Measurements from ENCODE around the gene SH3BP1. TPM values are rescaled to one million over a fixed set of nuclear protein-coding genes. Genes with fewer than 3 reads are reported as not detected.
A peak's percentile ranks its signal among the peaks of the same experiment; 100 is the strongest.

Gene SH3BP1
- total RNA-seq, 6 experiments from 2014 or later = 15.9 to 26.3 (median 23.0) TPM

DNA sequence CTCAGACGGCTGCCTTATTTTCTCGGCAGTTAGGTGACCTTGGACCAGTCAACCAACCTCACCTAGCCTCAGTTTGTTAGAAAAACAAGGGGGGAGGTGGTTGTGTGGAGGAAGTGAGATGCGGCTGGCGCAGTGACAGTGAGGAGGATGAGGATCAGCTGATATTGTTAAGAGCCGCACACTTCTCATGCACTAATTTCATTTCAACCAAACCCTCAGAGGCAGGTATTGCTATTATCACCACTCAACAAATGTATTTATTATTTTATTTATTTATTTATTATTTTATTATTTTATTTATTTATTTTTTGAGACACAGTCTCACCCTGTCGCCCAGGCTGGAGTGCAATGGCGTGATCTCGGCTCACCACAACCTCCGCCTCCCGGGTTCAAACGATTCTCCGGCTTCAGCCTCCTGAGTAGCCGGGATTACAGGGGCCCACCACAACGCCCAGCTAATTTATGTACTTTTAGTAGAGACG lies 38.1 kb downstream of the SH3BP1 start:
- peaks cover 29% of the 10 kb centered on the region for H3K27me3 Mint-ChIP-seq (ENCODE audit: insufficient read depth)

DNA sequence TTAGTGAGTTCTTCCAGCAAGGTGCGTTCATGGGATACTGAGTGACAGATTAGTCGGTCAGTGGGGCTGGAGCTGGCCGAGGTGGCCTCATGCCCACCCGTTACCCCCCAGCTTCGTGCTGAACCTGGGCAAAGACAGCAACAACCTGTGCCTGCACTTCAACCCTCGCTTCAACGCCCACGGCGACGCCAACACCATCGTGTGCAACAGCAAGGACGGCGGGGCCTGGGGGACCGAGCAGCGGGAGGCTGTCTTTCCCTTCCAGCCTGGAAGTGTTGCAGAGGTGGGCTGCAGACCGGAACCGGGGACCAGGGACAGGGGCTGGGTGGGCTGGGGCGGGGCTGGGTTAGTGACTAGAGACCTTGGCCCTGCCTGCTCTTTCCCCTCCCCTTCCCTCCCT lies 38.9 kb downstream of the SH3BP1 start:
- H3K4me1 Mint-ChIP-seq (ENCODE audit: low read depth) = peaks cover 43% of the 10 kb centered on the region

More for the DNA sequence above, 38.1 kb downstream of the SH3BP1 start:
- Mint-ChIP-seq H3K9me3 (no peaks in the 10 kb centered on the region), H3K36me3 (ENCODE audit: low read depth) (peaks cover 31% of the 10 kb centered on the region), H3K4me1 (ENCODE audit: low read depth) (peaks cover 43% of the 10 kb centered on the region), H3K27ac (peak overlapping the region; percentile 94), H3K4me3 (peak overlapping the region; percentile 95)
- no peak for DNase-seq
- TF ChIP-seq, protein P1, sequence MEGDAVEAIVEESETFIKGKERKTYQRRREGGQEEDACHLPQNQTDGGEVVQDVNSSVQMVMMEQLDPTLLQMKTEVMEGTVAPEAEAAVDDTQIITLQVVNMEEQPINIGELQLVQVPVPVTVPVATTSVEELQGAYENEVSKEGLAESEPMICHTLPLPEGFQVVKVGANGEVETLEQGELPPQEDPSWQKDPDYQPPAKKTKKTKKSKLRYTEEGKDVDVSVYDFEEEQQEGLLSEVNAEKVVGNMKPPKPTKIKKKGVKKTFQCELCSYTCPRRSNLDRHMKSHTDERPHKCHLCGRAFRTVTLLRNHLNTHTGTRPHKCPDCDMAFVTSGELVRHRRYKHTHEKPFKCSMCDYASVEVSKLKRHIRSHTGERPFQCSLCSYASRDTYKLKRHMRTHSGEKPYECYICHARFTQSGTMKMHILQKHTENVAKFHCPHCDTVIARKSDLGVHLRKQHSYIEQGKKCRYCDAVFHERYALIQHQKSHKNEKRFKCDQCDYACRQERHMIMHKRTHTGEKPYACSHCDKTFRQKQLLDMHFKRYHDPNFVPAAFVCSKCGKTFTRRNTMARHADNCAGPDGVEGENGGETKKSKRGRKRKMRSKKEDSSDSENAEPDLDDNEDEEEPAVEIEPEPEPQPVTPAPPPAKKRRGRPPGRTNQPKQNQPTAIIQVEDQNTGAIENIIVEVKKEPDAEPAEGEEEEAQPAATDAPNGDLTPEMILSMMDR (IDR thresholded peaks at IDR 0.05) = no peak

DNA sequence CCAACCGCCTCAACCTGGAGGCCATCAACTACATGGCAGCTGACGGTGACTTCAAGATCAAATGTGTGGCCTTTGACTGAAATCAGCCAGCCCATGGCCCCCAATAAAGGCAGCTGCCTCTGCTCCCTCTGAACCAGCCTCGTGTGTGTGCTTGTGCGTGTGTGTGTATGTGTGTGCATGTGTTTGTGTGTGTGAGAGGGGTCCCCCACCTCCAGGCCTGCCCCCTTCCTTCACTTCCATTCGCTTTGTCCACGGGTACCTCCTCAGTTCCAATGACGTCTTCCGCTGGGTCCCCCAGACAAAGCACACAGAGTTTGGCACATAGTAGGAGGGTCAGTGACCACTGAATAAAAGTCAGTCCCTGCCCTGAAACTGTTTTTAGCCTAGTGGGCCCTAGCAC lies 40.2 kb downstream of the SH3BP1 start:
- Mint-ChIP-seq H3K27me3 (ENCODE audit: insufficient read depth) (peaks cover 29% of the 10 kb centered on the region), H3K36me3 (ENCODE audit: low read depth) (peaks cover 31% of the 10 kb centered on the region), H3K4me1 (ENCODE audit: low read depth) (peaks cover 32% of the 10 kb centered on the region), H3K9me3 (no peaks in the 10 kb centered on the region), H3K27ac (peak overlapping the region; percentile 94), H3K4me3 (peak overlapping the region; percentile 95)
- no peak for DNase-seq
- TF ChIP-seq, protein P1 (IDR thresholded peaks at IDR 0.05) = no peak

More for the DNA sequence above, 38.9 kb downstream of the SH3BP1 start:
- H3K36me3 Mint-ChIP-seq (ENCODE audit: low read depth) = peaks cover 31% of the 10 kb centered on the region
- H3K9me3 Mint-ChIP-seq = no peaks in the 10 kb centered on the region
- TF ChIP-seq, protein P1 (IDR thresholded peaks at IDR 0.05) = no peak
- H3K4me3 Mint-ChIP-seq = peak overlapping the region; percentile 95
- peak overlapping the region; percentile 94 for H3K27ac Mint-ChIP-seq
- H3K27me3 Mint-ChIP-seq (ENCODE audit: insufficient read depth) = peaks cover 29% of the 10 kb centered on the region
- no peak for DNase-seq

DNA sequence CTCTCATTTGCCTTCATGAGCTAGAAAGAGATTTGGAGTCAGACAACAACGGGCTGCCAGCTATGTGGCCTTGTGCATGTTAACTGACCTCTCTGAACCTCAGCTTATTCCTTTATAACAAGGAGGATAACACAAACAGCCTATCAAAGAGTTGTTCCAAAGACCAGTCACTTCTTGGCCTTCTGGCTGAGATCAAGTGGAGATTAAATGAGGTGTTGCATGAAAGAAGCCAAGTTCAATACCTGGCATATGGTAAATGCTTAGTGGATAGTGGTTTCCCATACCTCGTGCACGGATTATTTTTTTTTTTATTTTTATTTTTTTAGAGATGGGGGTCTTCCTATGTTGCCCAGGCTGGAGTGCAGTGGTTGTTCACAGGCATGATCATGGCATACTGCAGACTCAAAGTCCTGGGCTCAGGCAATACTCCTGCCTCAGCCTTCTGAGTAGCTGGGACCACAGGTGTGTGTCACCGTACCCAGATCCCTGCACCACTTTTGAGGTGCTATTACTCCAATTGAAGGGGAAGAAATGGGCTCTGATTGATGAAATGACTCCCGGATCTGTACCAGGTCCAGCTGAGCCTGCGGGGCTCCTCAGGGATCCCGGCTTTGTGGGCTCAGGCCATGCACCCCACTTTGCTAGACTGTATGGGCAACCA lies 40.9 kb downstream of the SH3BP1 start:
- Mint-ChIP-seq H3K4me1 (ENCODE audit: low read depth) (peaks cover 32% of the 10 kb centered on the region), H3K27ac (peak overlapping the region; percentile 94), H3K36me3 (ENCODE audit: low read depth) (peaks cover 31% of the 10 kb centered on the region), H3K4me3 (peak overlapping the region; percentile 95), H3K9me3 (no peaks in the 10 kb centered on the region), H3K27me3 (ENCODE audit: insufficient read depth) (peaks cover 26% of the 10 kb centered on the region)
- TF ChIP-seq, protein P1 (IDR thresholded peaks at IDR 0.05) = no peak
- DNase-seq = peak; percentile 28

DNA sequence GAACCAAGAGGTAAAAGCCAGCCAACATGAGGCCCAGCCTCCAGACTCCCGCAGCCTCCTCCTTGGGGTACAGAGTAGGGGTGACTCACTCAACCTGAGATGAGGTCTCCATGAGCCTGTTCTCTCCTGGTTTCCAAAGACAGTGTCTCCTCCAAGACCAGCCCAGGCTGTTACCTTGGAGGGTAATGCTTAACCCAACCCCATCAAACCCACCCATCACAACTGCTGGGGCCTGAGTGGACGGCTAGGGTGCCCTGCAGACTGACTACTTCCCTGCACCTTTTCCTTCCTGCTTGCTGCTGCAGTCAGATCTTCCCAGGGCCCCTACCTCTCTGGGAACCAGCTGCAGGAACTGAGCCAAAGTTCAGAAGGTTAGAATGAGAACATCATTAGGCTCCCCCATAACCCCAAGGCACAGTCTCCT lies 41.5 kb downstream of the SH3BP1 start:
- H3K27me3 Mint-ChIP-seq (ENCODE audit: insufficient read depth) = peaks cover 21% of the 10 kb centered on the region
- H3K4me3 Mint-ChIP-seq = peak overlapping the region; percentile 12; the same call in 1 of the 2 replicates
- no peaks in the 10 kb centered on the region for H3K9me3 Mint-ChIP-seq
- peaks cover 36% of the 10 kb centered on the region for H3K4me1 Mint-ChIP-seq (ENCODE audit: low read depth)
- DNase-seq = peak; percentile 70
- H3K36me3 Mint-ChIP-seq (ENCODE audit: low read depth) = peaks cover 27% of the 10 kb centered on the region
- H3K27ac Mint-ChIP-seq = peak overlapping the region; percentile 94
- TF ChIP-seq, protein P1 (IDR thresholded peaks at IDR 0.05) = no peak
